ENCODE measurements around the gene ADRA2B.

- TF ChIP-seq CTCF (IDR thresholded peaks at IDR 0.05; ENCODE audit: extremely low read depth in 1 of 2, insufficient read depth in 1 of 2, low read depth in 1 of 2, low read length in 2 of 2) (no peak), FOS (IDR thresholded peaks at IDR 0.05; ENCODE audit: borderline replicate concordance, insufficient read depth, low read length) (no peak), POLR2A (IDR thresholded peaks at IDR 0.05; ENCODE audit: low read depth, low read length) (no peak), POLR2AphosphoS5 (IDR thresholded peaks at IDR 0.05; ENCODE audit: insufficient read depth, low read depth, low read length) (no peak), MAX (IDR thresholded peaks at IDR 0.05; ENCODE audit: insufficient read depth, insufficient read length) (no peak)
Observed at GRCh38 chr2:96129528-96130120, 13.3 kb upstream of the ADRA2B start.

All from endothelial cell of umbilical vein (primary cell).